Epithelial cell of umbilical artery (primary cell): Measurements from ENCODE around the gene DNAAF8. TPM values are rescaled to one million over a fixed set of nuclear protein-coding genes. Genes with fewer than 3 reads are reported as not detected.

Experiments
- total RNA-seq: library from RNA; depleted of rRNA; stranded (reverse); fragments of >200 nt; gene quantifications from 2 replicates; pipeline ENCODE4 v1.2.3, GENCODE V29; 2014

Gene DNAAF8
- 0.32 and 0.46 TPM in 2 replicates for total RNA-seq

GRCh38 chr16:4734063-4734729 is at the start of gene DNAAF8, which contains the start of gene ANKS3:
TSS of gene DNAAF8 (plus strand) at chr16:4734537. CDS start at chr16:4736515, 1,978 bp downstream.
TSS of gene ANKS3 (minus strand) at chr16:4734271. CDS start at chr16:4730149, 4,122 bp downstream.

GRCh38 chr16:4693296-4693955 is 40.9 kb upstream of the DNAAF8 start, which contains the start of gene NUDT16L1:
TSS of gene NUDT16L1 (plus strand) at chr16:4693562. CDS start at chr16:4693727, 165 bp downstream.

DNA sequence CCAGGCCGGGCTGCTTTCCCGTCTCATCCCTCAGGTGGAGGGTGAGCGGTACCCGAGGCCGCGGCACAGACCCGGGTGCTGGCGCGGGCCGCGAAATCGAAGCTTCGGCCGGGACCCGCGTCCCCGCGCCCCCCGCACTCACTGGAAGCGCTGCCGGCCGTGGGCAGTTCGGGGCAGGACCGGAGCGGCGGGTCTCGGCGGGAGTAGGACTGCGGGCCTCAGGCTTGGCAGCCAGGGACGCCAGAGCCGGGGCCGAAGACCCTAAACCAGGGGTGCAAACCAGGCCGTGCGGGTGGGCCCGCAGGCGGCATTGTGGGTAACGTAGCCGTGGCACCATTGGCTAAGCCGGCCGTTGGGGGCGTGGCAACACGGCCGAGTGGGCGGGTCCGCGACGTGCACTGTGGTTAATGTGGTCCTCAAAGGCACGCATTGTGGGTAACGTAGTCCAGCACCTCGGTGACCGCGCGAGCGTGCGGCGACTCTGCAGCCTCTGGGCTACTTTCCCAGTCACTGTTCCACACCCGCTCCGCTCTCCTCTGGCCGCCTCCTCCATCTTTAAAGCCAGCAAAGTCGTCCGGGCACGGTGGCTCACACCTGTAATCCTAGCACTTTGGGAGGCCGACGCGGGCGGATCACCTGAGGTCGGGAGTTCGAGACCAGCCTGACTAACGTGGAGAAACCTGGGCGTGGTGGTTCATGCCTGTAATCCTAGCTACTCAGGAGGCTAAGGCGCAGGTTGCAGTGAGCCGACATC is 32.7 kb downstream of the DNAAF8 start, which contains the start of gene ZNF500:
Gene ZNF500, minus strand, starts transcription at position 288 of the 754 bp plus-strand sequence. CDS start 1,184 bp downstream, outside the sequence.

GRCh38 chr16:4787627-4788482 is 53.5 kb downstream of the DNAAF8 start, which contains the start of gene SEPTIN12:
TSS of gene SEPTIN12 (minus strand) at chr16:4788345. CDS start at chr16:4787645, 700 bp downstream.

DNA sequence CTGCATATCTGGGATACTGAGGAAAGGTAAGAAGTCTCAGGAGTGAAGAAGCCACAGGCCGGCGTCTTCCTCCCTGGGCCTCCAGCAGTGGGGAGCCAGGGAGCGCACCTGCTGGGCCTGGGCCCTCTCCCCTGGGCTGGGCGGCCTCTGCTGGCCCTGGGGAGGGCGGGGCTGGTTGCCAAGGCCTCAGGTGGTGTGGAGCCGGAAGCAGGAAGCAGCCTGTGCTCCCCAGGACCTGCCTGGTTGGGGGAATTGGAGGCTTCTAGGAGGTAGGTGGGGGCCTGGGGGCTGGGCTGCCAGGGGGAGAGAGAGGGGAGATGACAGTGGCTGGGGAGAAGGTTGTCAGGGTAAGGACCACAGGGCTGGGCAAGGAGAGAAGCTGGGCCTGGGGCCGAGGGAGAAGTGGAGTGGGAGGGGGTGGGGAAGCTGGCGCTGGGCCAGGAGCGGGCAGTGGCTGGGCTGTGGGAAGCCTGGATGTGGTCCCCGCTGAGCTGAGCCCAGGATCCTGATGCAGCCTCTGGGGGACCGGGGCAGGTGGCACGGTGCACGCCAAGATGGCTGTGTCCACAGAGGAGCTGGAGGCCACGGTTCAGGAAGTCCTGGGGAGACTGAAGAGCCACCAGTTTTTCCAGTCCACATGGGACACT is 61.0 kb downstream of the DNAAF8 start, which contains the start of gene SMIM22:
Gene SMIM22, plus strand, starts transcription at position 189 of the 647 bp plus-strand sequence. Its CDS starts 366 bp downstream, at position 555.

Other genes with a start within 250 kb of the DNAAF8 start
- 7.9 and 9.1 TPM in 2 replicates for gene CDIP1, start 195.8 kb upstream of the DNAAF8 start, total RNA-seq
- gene C16orf96, start 178.2 kb upstream of the DNAAF8 start, total RNA-seq, result not detected in 2 replicates
- 3.6 and 9.4 TPM in 2 replicates for gene UBALD1, start 119.6 kb upstream of the DNAAF8 start, total RNA-seq
- 16.2 and 17.8 TPM in 2 replicates for gene MGRN1, start 109.7 kb upstream of the DNAAF8 start, total RNA-seq
- gene NUDT16L1, start 41.0 kb upstream of the DNAAF8 start, total RNA-seq, result 24.5 and 30.2 TPM in 2 replicates
- 15.3 and 19.6 TPM in 2 replicates for gene ANKS3, start 266 bp upstream of the DNAAF8 start, total RNA-seq
- 5.2 and 6.5 TPM in 2 replicates for gene ZNF500, start 32.6 kb downstream of the DNAAF8 start, total RNA-seq
- gene SEPTIN12, start 53.8 kb downstream of the DNAAF8 start, total RNA-seq, result not detected in 2 replicates
- not detected in 2 replicates for gene SMIM22, start 60.8 kb downstream of the DNAAF8 start, total RNA-seq
- 8.4 and 10.0 TPM in 2 replicates for gene ROGDI, start 68.1 kb downstream of the DNAAF8 start, total RNA-seq
- 46.8 and 67.5 TPM in 2 replicates for gene GLYR1, start 112.8 kb downstream of the DNAAF8 start, total RNA-seq
- gene UBN1, start 112.9 kb downstream of the DNAAF8 start, total RNA-seq, result 19.3 and 23.7 TPM in 2 replicates
- gene PPL, start 202.6 kb downstream of the DNAAF8 start, total RNA-seq, result under 0.01 and 0.46 TPM in 2 replicates
- not detected in 2 replicates for gene SEC14L5, start 223.8 kb downstream of the DNAAF8 start, total RNA-seq